Endothelial cell (in vitro differentiated cells): ENCODE measurements around the gene NFATC2. TPM values are rescaled to one million over a fixed set of nuclear protein-coding genes. Genes with fewer than 3 reads are reported as not detected.

ENCODE experiments used
- DNase-seq: peaks from one replicate; pipeline ENCODE4 v3.0.0; 2021; ENCODE audit warnings: low spot score
- H3K27ac Mint-ChIP-seq: one replicate; pipeline ENCODE4 v1.8.0; 2021; ENCODE audit warnings: mixed read lengths, inconsistent platforms; ENCODE audit not compliant: unreplicated experiment
- H3K27me3 Mint-ChIP-seq: one replicate; pipeline ENCODE4 v1.8.0; 2021; ENCODE audit warnings: mild to moderate bottlenecking, moderate library complexity, mixed read lengths, inconsistent platforms; ENCODE audit not compliant: unreplicated experiment
- H3K36me3 Mint-ChIP-seq: one replicate; pipeline ENCODE4 v1.8.0; 2021; ENCODE audit warnings: mild to moderate bottlenecking, low read depth, mixed read lengths, inconsistent platforms; ENCODE audit not compliant: unreplicated experiment
- H3K4me1 Mint-ChIP-seq: one replicate; pipeline ENCODE4 v1.8.0; 2021; ENCODE audit warnings: mild to moderate bottlenecking, mixed read lengths, inconsistent platforms; ENCODE audit not compliant: unreplicated experiment
- H3K4me3 Mint-ChIP-seq: one replicate; pipeline ENCODE4 v1.8.0; 2021; ENCODE audit warnings: mild to moderate bottlenecking, mixed read lengths, inconsistent platforms; ENCODE audit not compliant: unreplicated experiment
- H3K9me3 Mint-ChIP-seq: one replicate; pipeline ENCODE4 v1.8.0; 2021; ENCODE audit warnings: mixed read lengths, inconsistent platforms; ENCODE audit not compliant: unreplicated experiment
- total RNA-seq: library from RNA; stranded (reverse); fragmentation: NEBNext Ultra II Directional; extraction: Animal tissue kit (Norgen Biotek cat#: 25700); gene quantifications from one replicate; pipeline ENCODE4 v1.2.1, GENCODE V29; 2021; ENCODE audit not compliant: unreplicated experiment
- TF ChIP-seq, protein P1 (sequence below): fragments of 200-600 bp; sonication (generic); IDR thresholded peaks from one replicate; pipeline ENCODE4 v1.5.0; 2021; ENCODE audit warnings: antibody characterized with exemption; ENCODE audit not compliant: unreplicated experiment

NFATC2 gene
- total RNA-seq, 1 donor from 2014 or later: 3.5 TPM

DNA sequence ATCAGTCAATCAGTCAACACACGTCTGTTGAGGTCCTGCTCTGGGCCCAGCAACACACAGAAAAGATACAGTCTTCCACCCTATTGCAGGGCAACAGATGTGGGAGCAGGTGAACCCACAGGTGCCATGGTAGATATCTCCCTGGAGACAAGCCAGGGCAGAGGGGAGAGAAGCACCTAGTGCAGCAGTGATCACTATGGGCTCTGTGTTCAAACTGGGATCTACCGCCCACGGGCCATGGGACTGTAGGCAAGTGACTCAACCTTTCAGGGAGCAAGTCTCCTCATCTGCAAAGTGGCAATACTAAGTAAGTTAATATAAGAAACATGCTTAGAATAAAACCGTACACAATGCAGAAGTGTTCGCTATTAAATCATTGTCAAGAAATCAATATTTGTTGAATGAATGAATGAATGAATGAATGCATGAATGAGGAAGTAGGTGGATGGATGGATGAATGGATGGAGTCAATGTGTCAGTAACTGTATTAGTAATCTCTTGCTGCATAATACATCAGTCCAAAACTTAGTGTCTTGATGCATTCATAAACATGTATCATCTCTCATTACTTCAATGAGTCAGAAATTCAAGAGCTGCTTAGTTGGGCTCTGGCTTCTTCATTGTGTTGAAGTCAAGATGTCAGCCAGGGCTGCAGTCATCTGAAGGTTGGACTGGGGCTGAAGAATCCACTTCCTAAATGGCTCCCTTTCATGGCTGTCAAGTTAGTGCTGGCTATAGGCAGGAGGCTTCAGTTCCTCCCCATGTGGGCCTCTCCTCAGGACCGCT, 31.9 kb upstream of the NFATC2 start:
- H3K4me1 Mint-ChIP-seq: no peaks in the 10 kb centered on the region
- H3K36me3 Mint-ChIP-seq: no peaks in the 10 kb centered on the region
- DNase-seq: no peak
- TF ChIP-seq, protein P1, sequence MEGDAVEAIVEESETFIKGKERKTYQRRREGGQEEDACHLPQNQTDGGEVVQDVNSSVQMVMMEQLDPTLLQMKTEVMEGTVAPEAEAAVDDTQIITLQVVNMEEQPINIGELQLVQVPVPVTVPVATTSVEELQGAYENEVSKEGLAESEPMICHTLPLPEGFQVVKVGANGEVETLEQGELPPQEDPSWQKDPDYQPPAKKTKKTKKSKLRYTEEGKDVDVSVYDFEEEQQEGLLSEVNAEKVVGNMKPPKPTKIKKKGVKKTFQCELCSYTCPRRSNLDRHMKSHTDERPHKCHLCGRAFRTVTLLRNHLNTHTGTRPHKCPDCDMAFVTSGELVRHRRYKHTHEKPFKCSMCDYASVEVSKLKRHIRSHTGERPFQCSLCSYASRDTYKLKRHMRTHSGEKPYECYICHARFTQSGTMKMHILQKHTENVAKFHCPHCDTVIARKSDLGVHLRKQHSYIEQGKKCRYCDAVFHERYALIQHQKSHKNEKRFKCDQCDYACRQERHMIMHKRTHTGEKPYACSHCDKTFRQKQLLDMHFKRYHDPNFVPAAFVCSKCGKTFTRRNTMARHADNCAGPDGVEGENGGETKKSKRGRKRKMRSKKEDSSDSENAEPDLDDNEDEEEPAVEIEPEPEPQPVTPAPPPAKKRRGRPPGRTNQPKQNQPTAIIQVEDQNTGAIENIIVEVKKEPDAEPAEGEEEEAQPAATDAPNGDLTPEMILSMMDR: no peak
- peaks cover 2% of the 10 kb centered on the region for H3K27me3 Mint-ChIP-seq
- no peak overlapping the region for H3K4me3 Mint-ChIP-seq
- no peak overlapping the region for H3K27ac Mint-ChIP-seq
- no peaks in the 10 kb centered on the region for H3K9me3 Mint-ChIP-seq

DNA sequence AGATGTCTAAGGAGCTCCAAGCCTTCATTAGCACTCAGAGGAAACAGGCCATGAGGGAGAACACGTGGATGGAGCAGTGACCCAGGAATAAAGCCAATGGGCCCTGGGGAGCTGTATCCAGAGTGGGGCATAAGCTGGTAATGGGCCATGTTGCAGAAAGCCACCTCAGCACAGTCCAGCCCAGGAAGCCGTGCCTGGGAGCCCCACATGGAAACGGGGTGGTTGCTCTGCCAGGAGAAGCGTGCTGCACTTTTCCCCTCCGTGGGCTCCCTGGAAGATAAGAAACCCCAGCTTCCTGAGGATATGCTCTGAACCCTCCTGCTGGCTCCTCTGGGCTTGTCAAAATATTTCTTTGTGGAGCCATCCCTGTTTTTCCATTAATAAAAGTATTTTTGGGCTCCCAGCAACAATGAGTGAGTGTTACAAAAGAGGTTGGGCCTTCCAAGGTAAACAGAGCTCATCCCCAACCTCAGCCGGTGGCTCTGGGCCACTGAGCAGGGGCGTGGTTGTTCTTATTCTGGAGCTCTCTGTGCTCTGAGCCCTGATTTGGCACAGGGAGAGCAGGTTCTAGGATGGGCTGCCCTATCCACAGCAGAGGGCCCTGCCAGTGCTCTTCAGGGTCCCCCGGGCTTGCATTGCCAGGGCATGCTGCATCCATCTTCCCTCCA, 31.2 kb upstream of the NFATC2 start:
- H3K4me3 Mint-ChIP-seq: no peak overlapping the region
- H3K27me3 Mint-ChIP-seq: peaks cover 2% of the 10 kb centered on the region
- H3K27ac Mint-ChIP-seq: no peak overlapping the region
- H3K9me3 Mint-ChIP-seq: no peaks in the 10 kb centered on the region
- no peaks in the 10 kb centered on the region for H3K36me3 Mint-ChIP-seq
- no peaks in the 10 kb centered on the region for H3K4me1 Mint-ChIP-seq
- no peak for DNase-seq
- TF ChIP-seq, protein P1: no peak

DNA sequence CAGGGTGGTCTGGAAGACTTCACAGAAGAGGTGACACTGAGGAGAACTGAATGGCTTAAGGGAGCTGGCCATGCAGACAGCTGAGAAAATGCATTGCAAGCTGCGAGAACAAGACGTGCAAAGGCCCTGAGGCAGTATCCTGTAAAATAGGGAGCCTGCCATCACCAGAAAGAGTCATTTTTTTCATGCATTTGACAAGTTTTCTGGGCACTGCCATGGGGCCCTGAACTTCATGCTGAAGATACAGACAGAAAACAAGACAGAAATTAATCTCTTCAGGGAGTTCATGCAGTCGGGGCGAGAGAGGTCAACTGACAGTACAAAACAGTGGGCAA, 28.9 kb upstream of the NFATC2 start:
- no peak overlapping the region for H3K4me3 Mint-ChIP-seq
- H3K36me3 Mint-ChIP-seq: no peaks in the 10 kb centered on the region
- TF ChIP-seq, protein P1: no peak
- no peaks in the 10 kb centered on the region for H3K4me1 Mint-ChIP-seq
- no peaks in the 10 kb centered on the region for H3K9me3 Mint-ChIP-seq
- no peak for DNase-seq
- no peak overlapping the region for H3K27ac Mint-ChIP-seq
- H3K27me3 Mint-ChIP-seq: peaks cover 2% of the 10 kb centered on the region

DNA sequence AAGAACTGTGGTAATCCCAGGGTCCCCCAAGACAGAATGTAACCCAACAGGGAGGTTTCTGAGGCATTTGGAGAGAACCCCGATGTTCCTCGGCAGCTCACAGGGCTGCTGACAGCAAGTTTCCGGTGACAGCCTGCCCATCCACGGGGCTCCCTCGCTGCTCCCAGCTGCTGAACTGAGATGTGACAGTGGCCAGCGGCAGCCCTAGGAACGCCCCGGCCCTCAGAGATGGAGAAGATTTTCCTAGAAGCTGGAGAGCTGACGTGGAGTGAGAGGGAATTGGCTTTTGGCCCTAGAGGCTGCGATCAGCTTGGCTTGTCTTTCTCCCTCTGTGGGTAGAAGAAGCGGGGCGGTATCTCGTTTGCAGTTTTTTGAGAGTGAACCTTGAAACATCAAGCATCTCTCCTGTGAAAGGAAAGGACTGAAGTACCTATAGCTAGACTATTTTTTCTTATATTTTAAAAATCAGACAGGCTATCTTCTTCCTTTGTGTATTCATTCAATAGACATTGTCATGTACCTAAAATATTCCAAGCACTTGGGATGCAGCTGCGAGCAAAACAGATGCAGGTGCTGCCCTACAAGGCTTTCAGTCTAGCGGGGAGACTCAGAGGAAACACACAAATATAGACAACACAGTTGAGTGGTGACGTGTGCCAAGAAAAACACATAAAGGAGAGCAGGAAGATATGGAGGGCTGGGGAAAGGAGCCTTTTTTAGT, 28.4 kb upstream of the NFATC2 start:
- no peak for DNase-seq
- Mint-ChIP-seq H3K36me3 (no peaks in the 10 kb centered on the region), H3K4me1 (no peaks in the 10 kb centered on the region), H3K27me3 (peaks cover 2% of the 10 kb centered on the region), H3K4me3 (no peak overlapping the region), H3K27ac (no peak overlapping the region), H3K9me3 (no peaks in the 10 kb centered on the region)
- TF ChIP-seq, protein P1: no peak
